ENCODE measurements around the gene C19orf85. TPM values are rescaled to one million over a fixed set of nuclear protein-coding genes. Genes with fewer than 3 reads are reported as not detected.
A peak's percentile ranks its signal among the peaks of the same experiment; 100 is the strongest.

C19orf85 gene
- polyA plus RNA-seq, 1 of the 3 experiments (the other 2 are of a cell fraction), result not detected

DNA sequence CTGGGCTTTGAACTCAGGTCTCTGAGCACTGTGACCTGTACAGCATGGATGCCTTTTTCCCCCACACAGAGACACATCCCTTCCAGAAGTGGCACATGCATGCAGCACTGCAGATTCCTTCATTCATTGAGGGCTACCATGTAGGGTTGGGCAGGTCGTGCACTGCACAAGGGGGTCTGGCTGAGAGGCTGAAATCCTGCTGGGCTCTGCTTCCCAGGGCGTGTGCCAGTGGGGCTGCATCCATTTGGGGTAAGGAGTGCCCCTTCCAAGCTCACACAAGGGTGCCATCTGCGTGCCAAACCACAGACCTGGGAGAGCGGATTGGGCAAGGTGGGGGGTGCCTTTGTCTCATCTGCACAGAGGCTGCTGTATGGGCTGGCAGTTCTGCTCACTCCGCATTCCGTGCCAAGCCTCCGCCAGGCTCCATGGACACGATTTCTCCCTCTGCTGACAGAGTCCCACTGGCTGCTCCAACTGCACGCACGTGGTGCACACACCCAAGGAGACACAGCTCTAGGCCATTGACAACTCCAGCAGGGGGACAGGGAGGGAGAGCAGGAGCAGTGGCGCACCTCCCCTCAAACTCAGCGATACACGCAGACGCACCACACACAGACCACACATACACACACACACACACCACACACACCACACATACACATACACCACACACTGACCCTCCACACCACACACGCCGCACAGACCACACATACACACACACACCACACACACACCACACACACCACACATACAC lies 17.0 kb downstream of the C19orf85 start:
- Histone ChIP-seq H3K9me3 (no peaks in the 10 kb centered on the region), H3K36me3 (replicated peaks in 1 of 2; ENCODE audit: control insufficient read depth in 1 of 2, insufficient read depth in 2 of 2, low read length in 1 of 2) (no peaks in the 10 kb centered on the region), H3K9me2 (no peaks in the 10 kb centered on the region), H3K27me3 (ENCODE audit: insufficient read depth) (peaks cover 51% of the 10 kb centered on the region), H3K4me3 (ENCODE audit: low read depth in 2 of 2, low read length in 1 of 2) (no peak overlapping the region), H3F3A (replicated peaks; ENCODE audit: insufficient read depth) (peaks cover 8% of the 10 kb centered on the region), H2AFZ (ENCODE audit: low read depth) (no peak overlapping the region), H4K20me1 (ENCODE audit: insufficient read depth) (peaks cover 5% of the 10 kb centered on the region; the same call in 1 of the 2 replicates), H3K4me1 (ENCODE audit: control insufficient read depth in 1 of 2, insufficient read depth in 2 of 2, low read depth in 1 of 2, low read length in 1 of 2) (peaks cover 0 to 12% of the 10 kb centered on the region in 2 experiments; a peak in 2 of 4 replicates), H3K9ac (no peak overlapping the region), H3K79me2 (ENCODE audit: insufficient read depth) (no peaks in the 10 kb centered on the region), H3K27ac (ENCODE audit: low read depth in 2 of 2, low read length in 1 of 2) (no peak overlapping the region), H3K4me2 (no peak overlapping the region)
- TF ChIP-seq IRF3 (IDR thresholded peaks at IDR 0.05; ENCODE audit: low read depth, low read length), result no peak
- no peak for TF ChIP-seq GATA2 (CRISPR knock-in tag; IDR thresholded peaks at IDR 0.05)
- TF ChIP-seq, protein P1, sequence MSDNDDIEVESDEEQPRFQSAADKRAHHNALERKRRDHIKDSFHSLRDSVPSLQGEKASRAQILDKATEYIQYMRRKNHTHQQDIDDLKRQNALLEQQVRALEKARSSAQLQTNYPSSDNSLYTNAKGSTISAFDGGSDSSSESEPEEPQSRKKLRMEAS (IDR thresholded peaks at IDR 0.05; ENCODE audit: low read depth), result peak; percentile 60; the same call in 1 of the 2 replicates
- peak; percentile 97 for TF ChIP-seq MXI1 (IDR thresholded peaks at IDR 0.05; ENCODE audit: low read depth, low read length)
- ChIA-PET CTCF (interaction anchor here (0.6 to 1.7 kb wide), 4 partner anchors 20 to 874 kb away, joined by 3 to 5 read pairs (median 4); partner anchors contain the start of gene LILRA2), POLR2A (no interaction called here)
- DNase-seq, result peak; percentile 78
- 4% methylated on average over 13 of the region's 16 CpGs for WGBS (ENCODE audit: low lambda C conversion rate)

DNA sequence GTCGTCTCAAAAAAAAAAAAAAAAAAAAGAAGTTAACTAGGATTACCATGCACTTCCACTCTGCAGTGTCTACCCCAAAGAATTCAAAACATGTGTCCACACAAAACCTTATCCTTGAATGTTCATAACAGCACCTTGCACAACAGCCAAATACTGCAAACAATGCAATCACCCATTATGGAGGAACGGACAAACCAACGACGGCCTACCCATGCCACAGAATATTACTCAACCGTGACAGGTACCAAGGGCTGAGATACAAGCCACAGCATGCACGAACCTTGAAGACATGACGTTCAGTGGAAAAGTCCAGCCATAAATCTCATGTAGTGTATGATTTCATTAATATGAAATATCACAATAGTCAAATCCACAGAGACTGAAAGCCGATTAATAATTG lies 18.5 kb downstream of the C19orf85 start:
- peaks cover 5% of the 10 kb centered on the region; the same call in 1 of the 2 replicates for H4K20me1 ChIP-seq (ENCODE audit: insufficient read depth)
- no peak overlapping the region for H2AFZ ChIP-seq (ENCODE audit: low read depth)
- H3K27ac ChIP-seq (ENCODE audit: low read depth in 2 of 2, low read length in 1 of 2), result no peak overlapping the region
- H3K4me2 ChIP-seq, result no peak overlapping the region
- no peaks in the 10 kb centered on the region for H3K9me3 ChIP-seq
- no peaks in the 10 kb centered on the region for H3K36me3 ChIP-seq (replicated peaks in 1 of 2; ENCODE audit: control insufficient read depth in 1 of 2, insufficient read depth in 2 of 2, low read length in 1 of 2)
- TF ChIP-seq NFIC (IDR thresholded peaks at IDR 0.05; ENCODE audit: borderline replicate concordance), result no peak
- no peak for TF ChIP-seq EZH2phosphoT487 (IDR thresholded peaks at IDR 0.05; ENCODE audit: borderline replicate concordance, low read depth)
- no peak for TF ChIP-seq GATA2 (CRISPR knock-in tag; IDR thresholded peaks at IDR 0.05)
- no peak overlapping the region for H3K9ac ChIP-seq
- peaks cover 8% of the 10 kb centered on the region for H3F3A ChIP-seq (replicated peaks; ENCODE audit: insufficient read depth)
- no peak for DNase-seq
- no peak overlapping the region for H3K4me3 ChIP-seq (ENCODE audit: low read depth in 2 of 2, low read length in 1 of 2)
- WGBS (ENCODE audit: low lambda C conversion rate), result 35% methylated on average over 8 of the region's 8 CpGs
- peaks cover 0 to 5% of the 10 kb centered on the region in 2 experiments; a peak in 1 of 4 replicates for H3K4me1 ChIP-seq (ENCODE audit: control insufficient read depth in 1 of 2, insufficient read depth in 2 of 2, low read depth in 1 of 2, low read length in 1 of 2)
- ChIA-PET CTCF (interaction anchor here (1.7 kb wide), 1 partner anchor 305 kb away, joined by 5 read pairs; no protein-coding TSS in a partner anchor), POLR2A (no interaction called here)
- H3K9me2 ChIP-seq, result no peaks in the 10 kb centered on the region
- peaks cover 49% of the 10 kb centered on the region for H3K27me3 ChIP-seq (ENCODE audit: insufficient read depth)
- no peaks in the 10 kb centered on the region for H3K79me2 ChIP-seq (ENCODE audit: insufficient read depth)

DNA sequence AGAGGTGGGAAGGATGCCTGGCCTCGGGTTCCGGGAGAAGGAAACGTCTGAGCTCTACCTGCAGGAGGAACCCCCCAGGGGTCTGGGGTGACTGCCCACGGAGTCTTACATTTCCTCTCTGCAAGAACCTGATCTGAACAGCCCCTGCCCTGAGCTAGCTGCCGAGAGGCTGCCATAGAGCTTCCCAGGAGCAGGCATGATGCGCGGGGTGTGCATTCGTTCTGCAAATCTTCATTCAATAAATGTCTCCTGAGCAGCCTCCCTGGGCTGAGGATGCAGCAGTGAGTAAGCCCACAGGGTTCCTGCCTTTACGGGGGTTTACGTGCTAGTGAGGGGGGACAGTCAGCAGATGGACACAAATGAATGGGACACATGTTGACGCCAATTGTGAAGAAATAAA lies 19.9 kb downstream of the C19orf85 start:
- Histone ChIP-seq H3K4me1 (ENCODE audit: control insufficient read depth in 1 of 2, insufficient read depth in 2 of 2, low read depth in 1 of 2, low read length in 1 of 2) (peaks cover 0 to 9% of the 10 kb centered on the region in 2 experiments; a peak in 1 of 4 replicates), H2AFZ (ENCODE audit: low read depth) (no peak overlapping the region), H3K27me3 (ENCODE audit: insufficient read depth) (peaks cover 55% of the 10 kb centered on the region), H3K4me3 (ENCODE audit: low read depth in 2 of 2, low read length in 1 of 2) (no peak overlapping the region), H3K79me2 (ENCODE audit: insufficient read depth) (no peaks in the 10 kb centered on the region), H3K36me3 (replicated peaks in 1 of 2; ENCODE audit: control insufficient read depth in 1 of 2, insufficient read depth in 2 of 2, low read length in 1 of 2) (no peaks in the 10 kb centered on the region), H4K20me1 (ENCODE audit: insufficient read depth) (peaks cover 5% of the 10 kb centered on the region; the same call in 1 of the 2 replicates), H3F3A (replicated peaks; ENCODE audit: insufficient read depth) (peaks cover 8% of the 10 kb centered on the region), H3K9ac (no peak overlapping the region), H3K9me2 (no peaks in the 10 kb centered on the region), H3K9me3 (no peaks in the 10 kb centered on the region), H3K4me2 (no peak overlapping the region), H3K27ac (ENCODE audit: low read depth in 2 of 2, low read length in 1 of 2) (no peak overlapping the region)
- WGBS (ENCODE audit: low lambda C conversion rate), result 32% methylated on average over 9 of the region's 11 CpGs
- ChIA-PET POLR2A (interaction anchor here (0.9 to 1.5 kb wide), 2 partner anchors 31 to 39 kb away, joined by 3 read pairs; partner anchors contain the start of gene ZNF628), CTCF (interaction anchor here (0.7 kb wide), 1 partner anchor 15 kb away, joined by 3 read pairs; no protein-coding TSS in a partner anchor)
- no peak for DNase-seq
- no peak for TF ChIP-seq MXI1 (IDR thresholded peaks at IDR 0.05; ENCODE audit: low read depth, low read length)
- no peak for TF ChIP-seq TAF1 (IDR thresholded peaks at IDR 0.05; ENCODE audit: borderline replicate concordance, low read depth, low read length)
- TF ChIP-seq JUND (IDR thresholded peaks at IDR 0.05), result no peak

All from SK-N-SH (cell line).